ENCODE results near the gene ACSM2B.
A peak's percentile ranks its signal among the peaks of the same experiment; 100 is the strongest.
"Not testable (repeated sequence)": the region's sequence is repeated elsewhere in the genome, so short reads cannot be mapped to it uniquely, and the experiment has no call there.

The ACSM2B gene

DNA sequence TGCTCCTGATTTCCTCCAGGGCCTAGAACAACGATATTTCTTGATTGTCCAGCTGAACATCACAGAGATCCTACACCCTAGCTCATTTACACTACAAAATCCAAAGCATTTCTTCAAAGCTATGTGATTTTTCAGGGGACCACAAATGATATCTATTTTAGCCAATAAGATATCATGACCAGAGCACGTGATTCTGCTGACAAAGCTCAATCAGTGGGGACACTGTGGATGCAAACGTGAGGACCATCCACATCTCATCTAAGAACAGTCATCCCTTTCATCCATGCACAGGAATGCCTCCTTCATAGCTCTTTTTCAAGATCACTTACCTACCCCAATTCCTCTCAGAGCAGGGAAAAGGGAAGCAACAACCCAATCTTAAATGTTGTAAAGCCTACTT, 56.9 kb downstream of the ACSM2B start:
- no peak overlapping the region for H3K4me3 Mint-ChIP-seq
- H3K36me3 Mint-ChIP-seq = no peaks in the 10 kb centered on the region
- no peak for DNase-seq (ENCODE audit: low spot score in 2 of 2)
- no peak for ATAC-seq
- H3K9me3 Mint-ChIP-seq = no peaks in the 10 kb centered on the region
- H3K27ac Mint-ChIP-seq = no peak overlapping the region
- no peaks in the 10 kb centered on the region for H3K4me1 Mint-ChIP-seq

DNA sequence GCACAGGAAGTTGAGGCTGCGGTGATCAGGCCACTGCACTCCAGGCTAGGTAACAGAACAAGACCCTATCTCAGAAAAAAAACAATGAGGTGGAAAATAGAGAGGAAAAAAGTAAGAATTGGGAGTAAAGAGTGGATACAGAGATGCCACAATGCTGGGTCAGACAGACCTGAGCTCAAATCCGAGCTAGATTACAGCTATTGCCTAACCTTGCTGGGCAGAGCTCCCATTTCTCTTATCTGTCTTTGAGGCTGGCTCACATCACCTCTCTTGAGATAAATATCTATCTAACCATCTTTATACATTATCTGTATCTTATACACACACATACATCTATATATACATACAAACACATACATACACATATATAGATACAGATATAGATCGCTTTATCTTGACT, 59.0 kb downstream of the ACSM2B start:
- DNase-seq (ENCODE audit: low spot score in 2 of 2) (no peak), ATAC-seq (no peak)
- Mint-ChIP-seq H3K4me3 (no peak overlapping the region), H3K4me1 (no peaks in the 10 kb centered on the region), H3K9me3 (no peaks in the 10 kb centered on the region), H3K36me3 (no peaks in the 10 kb centered on the region), H3K27ac (no peak overlapping the region)

- DNase-seq (ENCODE audit: low spot score in 2 of 2) (no peak), ATAC-seq (no peak)
- Mint-ChIP-seq H3K36me3 (no peaks in the 10 kb centered on the region), H3K4me1 (no peaks in the 10 kb centered on the region), H3K4me3 (no peak overlapping the region), H3K27ac (no peak overlapping the region), H3K9me3 (no peaks in the 10 kb centered on the region)
Observed at GRCh38 chr16:20515688-20516090, 60.5 kb downstream of the ACSM2B start.

GRCh38 chr16:20510323-20510722, 65.8 kb downstream of the ACSM2B start:
- Mint-ChIP-seq H3K36me3 (no peaks in the 10 kb centered on the region), H3K4me1 (no peaks in the 10 kb centered on the region), H3K4me3 (no peak overlapping the region), H3K27ac (no peak overlapping the region), H3K9me3 (peaks cover 8% of the 10 kb centered on the region)
- ATAC-seq (no peak), DNase-seq (ENCODE audit: low spot score in 2 of 2) (peak in 1 of 2 donors; percentile 38)

DNA sequence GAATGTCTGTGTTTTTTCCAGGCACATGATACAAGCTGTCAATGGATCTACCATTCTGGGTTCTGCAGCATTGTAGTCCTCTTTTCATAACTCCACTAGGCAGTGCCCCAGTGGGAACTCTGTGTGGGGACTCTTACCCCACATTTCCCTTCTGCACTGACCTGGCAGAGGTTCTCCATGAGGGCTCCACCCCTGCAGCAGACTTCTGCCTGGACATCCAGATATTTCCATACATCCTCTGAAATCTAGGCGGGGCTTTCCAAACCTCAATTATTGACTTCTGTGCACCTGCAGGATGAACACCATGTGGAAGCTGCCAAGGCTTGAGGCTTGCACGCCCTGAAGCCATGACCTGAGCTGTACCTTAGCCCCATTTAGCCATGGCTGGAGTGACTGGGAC, 68.9 kb downstream of the ACSM2B start:
- no peaks in the 10 kb centered on the region for H3K36me3 Mint-ChIP-seq
- no peaks in the 10 kb centered on the region for H3K4me1 Mint-ChIP-seq
- DNase-seq (ENCODE audit: low spot score in 2 of 2) = no peak
- H3K9me3 Mint-ChIP-seq = peaks cover 8% of the 10 kb centered on the region
- ATAC-seq = no peak
- H3K4me3 Mint-ChIP-seq = no peak overlapping the region
- H3K27ac Mint-ChIP-seq = no peak overlapping the region

DNA sequence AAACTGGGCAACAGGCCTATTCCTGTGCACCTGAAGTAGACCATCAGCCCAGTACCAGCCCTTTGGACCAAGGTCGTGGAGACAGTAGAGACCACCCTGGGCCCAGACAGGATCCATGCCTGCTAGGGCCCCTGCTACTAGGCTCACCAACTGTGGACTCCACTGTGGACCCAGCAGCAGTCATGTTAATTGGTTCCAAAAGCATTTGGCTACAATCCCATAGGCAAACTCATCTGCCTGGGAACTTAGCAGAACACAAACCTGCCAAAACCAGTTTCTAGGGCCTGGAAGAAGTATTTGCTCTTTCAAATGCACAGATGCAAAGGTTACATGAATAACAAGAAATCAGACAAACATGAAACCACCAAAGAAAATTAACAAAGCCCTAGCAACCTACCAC, 71.7 kb downstream of the ACSM2B start:
- ATAC-seq = no peak
- no peaks in the 10 kb centered on the region for H3K36me3 Mint-ChIP-seq

GRCh38 chr16:20491448-20491847, 84.7 kb downstream of the ACSM2B start:
- not testable (repeated sequence) for ATAC-seq, H3K27ac Mint-ChIP-seq

More for the DNA sequence above, 71.7 kb downstream of the ACSM2B start:
- no peak overlapping the region for H3K4me3 Mint-ChIP-seq
- peaks cover 5% of the 10 kb centered on the region for H3K9me3 Mint-ChIP-seq
- no peak overlapping the region for H3K27ac Mint-ChIP-seq
- no peaks in the 10 kb centered on the region for H3K4me1 Mint-ChIP-seq
- no peak for DNase-seq (ENCODE audit: low spot score in 2 of 2)

GRCh38 chr16:20490994-20491393, 85.2 kb downstream of the ACSM2B start:
- H3K4me1 Mint-ChIP-seq; H3K4me3 Mint-ChIP-seq; ATAC-seq; H3K9me3 Mint-ChIP-seq; H3K27ac Mint-ChIP-seq; DNase-seq (ENCODE audit: low spot score in 2 of 2); H3K36me3 Mint-ChIP-seq: not testable (repeated sequence)

More at GRCh38 chr16:20491448-20491847, 84.7 kb downstream of the ACSM2B start:
- not testable (repeated sequence) for H3K9me3 Mint-ChIP-seq; H3K4me3 Mint-ChIP-seq; H3K36me3 Mint-ChIP-seq; DNase-seq (ENCODE audit: low spot score in 2 of 2); H3K4me1 Mint-ChIP-seq

Measured in stimulated activated effector memory CD8-positive, alpha-beta T cell treated with anti-CD3 and anti-CD28 coated beads, Interleukin-12 subunit alpha, Interleukin-12 subunit beta, amount 100 ng/mL, for 72 hours (primary cell).